Fibroblast of skin of left quadriceps (primary cell): ENCODE data around the gene CYP26B1.

Source experiments
- DNase-seq, 2 experiments: peaks; one replicate each; pipeline ENCODE4 v3.0.0-alpha.2; 2013; ENCODE audit warnings: low read depth in 2 of 2

CYP26B1 gene

GRCh38 chr2:72155151-72155550 lies 7.5 kb upstream of the CYP26B1 start:
- no peak for DNase-seq

DNA sequence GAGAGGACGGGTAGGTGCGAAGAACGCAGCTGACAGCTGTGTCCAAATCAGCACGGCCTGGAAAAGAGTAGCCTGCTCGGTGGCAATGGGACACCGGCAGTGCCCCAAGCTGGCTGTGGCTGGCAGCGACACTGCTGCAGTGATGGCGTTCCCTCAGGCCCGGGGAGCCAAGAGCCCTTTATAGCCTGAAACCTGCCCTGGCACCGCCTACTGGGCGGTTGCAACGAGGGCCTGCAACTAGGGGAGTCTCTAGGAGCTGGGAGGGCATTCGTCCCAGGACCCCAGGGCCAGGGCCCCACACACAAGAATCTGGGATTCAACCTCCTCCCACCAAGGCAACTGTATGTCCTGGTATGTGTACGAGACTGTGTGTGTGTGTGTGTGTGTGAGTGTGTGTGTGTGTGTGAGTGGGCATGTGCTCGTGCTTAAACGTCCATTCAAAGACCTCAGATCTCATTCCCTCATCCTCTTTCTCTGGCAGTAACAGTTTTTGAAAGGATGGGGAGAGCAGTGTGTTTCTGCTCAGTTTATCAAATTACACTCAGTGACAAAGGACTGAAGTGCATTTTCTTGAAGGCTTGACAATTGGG lies 6.8 kb upstream of the CYP26B1 start:
- no peak for DNase-seq

- no peak for DNase-seq
Observed at GRCh38 chr2:72153924-72154323, 6.3 kb upstream of the CYP26B1 start.

GRCh38 chr2:72153026-72153791 lies 5.5 kb upstream of the CYP26B1 start:
- no peak for DNase-seq

DNA sequence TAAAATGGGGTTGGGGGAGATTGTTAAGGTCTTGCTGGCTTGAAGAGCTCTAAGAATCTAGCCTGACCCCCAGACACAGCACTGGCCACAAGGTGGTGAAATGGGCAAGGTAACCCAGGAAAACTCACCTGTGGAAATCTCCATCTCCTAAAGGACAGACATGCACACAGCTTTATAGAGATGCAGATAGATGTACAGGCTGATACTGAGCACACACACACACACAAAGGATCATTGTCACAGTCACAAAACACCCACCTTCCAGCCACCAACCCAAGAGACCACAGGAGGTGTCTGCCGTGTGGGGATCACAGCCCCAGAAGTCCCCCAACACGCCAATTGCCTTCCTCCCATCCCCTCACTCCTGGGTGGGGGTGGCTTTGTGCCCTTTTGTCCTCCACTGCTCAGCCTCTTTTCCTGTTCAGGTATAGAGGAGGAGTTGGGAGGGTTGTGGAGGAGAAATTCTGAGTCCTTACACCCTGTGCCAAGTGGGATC lies 3.2 kb upstream of the CYP26B1 start:
- DNase-seq: no peak

DNA sequence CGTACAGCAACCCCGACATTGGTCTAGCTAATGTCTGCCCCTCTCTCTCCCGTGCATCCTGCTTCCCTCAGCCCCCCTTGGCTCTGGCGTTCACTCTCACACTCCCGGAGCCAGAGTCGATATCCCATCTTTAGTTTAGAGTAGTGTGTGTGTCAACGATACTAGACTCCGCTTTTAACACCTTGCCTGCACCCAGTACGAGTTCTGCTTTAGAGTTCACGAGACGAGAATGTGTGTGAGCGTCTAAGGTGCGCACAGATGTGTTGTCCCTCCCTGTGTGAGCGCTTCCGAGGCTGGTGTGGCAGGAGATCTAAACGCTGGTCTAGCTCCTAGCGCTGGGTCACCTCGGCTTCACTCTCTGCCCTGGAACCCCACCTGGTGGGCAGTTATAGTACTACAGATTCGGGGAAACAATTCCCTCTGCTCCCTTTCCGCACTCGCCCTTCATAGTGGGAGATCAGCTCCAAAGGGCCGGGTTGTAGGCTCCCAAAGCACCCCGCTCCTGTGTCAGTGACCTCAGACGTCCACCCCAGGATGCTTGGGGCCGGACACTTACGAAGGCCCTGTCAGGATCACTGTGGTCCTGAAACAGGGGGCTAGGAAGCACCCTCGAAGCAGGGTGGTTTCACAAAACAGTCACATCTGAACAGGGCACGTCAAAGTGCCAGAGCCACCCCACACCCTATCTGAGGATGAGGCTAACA lies 2.6 kb upstream of the CYP26B1 start:
- DNase-seq: peak; percentile 48 to 49

- DNase-seq: no peak
Observed at GRCh38 chr2:72149556-72150156, 2.0 kb upstream of the CYP26B1 start.

DNA sequence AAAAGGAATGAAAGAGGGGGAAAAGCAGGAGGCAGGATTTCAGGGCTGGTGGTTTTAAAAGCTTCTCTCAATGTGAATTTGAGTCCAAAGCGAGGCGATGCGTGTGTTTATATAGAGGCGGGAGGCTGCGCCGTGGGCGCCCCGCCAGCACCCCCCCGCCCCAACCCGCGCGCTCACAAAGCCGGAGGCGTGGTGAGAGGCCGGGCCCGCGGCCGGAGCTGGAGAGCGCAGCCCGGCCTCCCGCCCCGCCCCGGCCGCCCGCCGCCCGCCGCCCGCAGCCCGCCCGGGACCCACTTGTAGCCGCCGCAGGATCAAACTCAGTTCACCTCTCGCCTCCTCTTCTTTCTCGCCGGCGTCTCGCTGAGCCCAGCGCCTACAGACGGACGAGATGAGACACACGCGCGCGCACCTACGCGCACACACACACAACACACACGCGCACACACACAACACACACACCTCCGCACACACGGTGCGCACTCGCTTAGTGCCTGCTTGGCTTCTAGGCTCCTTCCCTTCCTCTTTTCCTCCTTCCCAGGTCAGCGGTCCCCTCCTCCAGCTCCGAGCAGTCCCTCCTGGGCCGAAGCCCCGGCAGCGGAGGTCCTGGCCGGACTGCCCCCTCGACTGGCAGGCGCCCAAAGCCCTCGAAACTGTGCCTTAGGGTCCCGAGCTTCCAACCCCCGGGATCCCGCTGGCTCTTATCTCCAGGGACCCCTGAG lies 1.3 kb upstream of the CYP26B1 start:
- DNase-seq: no peak

DNA sequence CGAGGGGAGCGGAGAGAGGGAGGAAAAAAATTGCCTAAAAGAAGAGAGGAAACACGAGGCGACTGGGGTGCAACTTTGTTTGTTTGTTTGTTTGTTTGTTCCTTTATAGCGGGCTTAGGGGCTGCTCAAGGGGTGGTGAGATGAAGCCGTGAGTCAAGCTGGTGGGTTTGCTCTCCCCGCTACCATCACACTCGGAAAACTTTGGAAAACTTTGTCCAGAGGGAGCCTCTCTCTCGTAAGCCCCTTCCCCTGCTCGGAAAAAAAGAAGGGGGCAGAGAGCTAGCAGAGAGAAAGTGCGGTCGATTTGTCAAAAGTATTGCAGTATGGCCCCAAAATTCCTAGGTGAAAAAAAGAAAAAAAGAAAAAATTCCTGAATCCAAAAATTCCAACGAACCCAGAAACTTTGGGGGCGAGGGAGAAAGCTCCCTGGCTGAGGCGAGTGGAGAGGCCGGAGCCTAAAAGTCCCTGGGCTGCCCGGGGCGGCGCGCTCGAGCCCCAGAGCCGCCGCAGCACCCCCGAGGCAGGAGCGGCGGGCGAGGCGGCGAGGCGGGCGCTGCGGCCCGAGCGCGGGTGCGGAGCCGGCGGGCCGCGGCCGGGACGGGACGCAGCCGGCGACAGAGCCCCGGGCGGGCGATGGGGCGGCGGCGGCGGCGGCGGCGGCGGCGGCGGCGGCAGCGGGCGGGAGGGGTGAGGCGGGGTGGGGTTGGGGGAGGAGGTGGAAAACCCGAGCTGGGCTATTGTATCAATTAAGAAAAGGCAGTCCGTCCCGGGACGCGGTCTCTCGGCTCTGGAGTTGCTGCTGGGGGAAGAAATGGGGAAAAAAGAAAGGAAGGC lies 558 bp upstream of the CYP26B1 start:
- no peak for DNase-seq

- DNase-seq: no peak
Observed at GRCh38 chr2:72146347-72147302, 1.0 kb downstream of the CYP26B1 start.

GRCh38 chr2:72145658-72146329 lies 1.9 kb downstream of the CYP26B1 start:
- DNase-seq: no peak

- no peak for DNase-seq
Observed at GRCh38 chr2:72145289-72145657, 2.4 kb downstream of the CYP26B1 start.

- no peak for DNase-seq
Observed at GRCh38 chr2:72144632-72145288, 2.9 kb downstream of the CYP26B1 start.

- DNase-seq: no peak
Observed at GRCh38 chr2:72144274-72144631, 3.4 kb downstream of the CYP26B1 start.

DNA sequence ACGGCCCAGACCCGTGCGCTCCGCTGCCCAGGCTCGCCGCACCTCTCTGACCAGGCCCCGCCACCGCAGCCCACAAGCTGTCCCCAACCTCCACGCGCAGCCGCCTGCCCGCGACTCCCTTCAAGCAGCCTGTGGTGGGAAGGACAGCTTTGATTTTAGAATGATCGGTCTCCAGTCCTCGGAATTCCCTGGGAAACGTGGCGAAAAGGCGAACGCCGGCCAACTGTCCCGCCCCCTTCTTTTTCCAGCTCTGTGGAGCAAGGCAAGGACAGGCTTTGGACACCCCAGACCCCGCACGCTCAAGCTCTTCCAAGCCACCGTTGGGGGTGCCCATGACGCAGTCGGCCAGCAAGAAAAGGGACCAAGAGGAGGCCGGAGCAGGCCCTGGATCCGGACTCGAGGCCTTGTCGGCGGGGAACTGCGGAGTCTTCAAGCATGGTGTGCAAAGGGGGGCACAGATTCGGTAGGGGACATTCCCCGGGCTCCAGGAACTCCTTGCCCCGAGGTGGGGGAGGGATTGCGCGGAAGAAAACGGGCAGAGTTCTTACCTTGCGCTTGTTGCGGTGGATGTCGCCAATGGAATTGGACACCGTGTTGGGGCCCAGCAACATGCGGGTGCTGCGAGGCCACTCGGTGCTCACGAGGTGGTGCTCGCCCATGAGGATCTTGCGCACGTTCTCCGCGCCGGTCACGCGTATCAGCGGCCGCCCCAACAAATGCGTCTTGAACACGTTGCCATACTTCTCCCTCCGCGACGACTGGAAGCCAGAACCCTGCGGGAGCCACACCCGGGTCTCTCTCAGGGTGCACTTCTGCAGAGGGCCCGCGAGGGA lies 4.0 kb downstream of the CYP26B1 start:
- no peak for DNase-seq

DNA sequence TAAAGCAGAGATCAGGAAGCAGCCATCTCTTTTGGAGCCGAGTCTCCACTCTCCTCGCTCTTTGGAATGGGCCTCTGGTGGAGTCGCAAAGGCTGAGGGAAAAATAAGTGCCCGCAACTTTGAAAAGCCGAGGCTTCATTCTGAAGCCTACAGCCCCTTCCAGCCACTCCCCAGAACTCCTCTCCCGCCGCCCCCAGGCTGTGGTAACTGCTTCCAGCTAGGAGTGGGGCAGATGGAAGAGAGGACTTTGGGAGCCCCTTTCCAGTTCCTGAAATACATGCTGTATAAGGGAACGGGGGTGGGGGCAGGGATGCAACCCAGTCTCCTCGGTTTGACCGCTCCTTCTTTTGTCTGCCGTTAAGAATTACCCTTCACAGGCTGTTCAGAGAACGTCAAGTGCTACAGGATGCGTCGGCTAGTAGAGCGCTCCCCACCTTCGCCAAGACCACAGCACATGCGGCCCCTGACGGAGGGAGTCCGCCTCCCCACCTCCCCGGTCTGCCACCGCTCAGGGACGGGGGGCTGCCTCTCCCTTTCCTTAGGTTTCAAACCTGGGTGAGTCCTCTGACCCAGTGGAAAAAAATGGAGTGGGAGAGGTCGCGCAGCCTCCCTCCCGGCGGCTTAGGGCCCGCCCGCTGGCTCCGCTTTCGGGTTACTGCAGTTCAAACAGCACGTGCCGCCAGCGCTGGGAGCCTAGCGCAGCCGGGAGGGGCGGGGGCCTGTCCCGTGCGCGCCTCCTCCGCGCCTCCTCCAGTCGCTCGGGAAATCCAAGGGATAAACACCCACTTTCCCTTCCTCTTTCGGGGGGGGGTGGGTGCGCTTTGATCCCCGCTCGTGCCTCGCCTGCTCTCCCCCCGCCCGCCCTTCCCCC lies 4.9 kb downstream of the CYP26B1 start:
- DNase-seq: no peak
